ENCODE measurements around the gene BRSK2.

DNA sequence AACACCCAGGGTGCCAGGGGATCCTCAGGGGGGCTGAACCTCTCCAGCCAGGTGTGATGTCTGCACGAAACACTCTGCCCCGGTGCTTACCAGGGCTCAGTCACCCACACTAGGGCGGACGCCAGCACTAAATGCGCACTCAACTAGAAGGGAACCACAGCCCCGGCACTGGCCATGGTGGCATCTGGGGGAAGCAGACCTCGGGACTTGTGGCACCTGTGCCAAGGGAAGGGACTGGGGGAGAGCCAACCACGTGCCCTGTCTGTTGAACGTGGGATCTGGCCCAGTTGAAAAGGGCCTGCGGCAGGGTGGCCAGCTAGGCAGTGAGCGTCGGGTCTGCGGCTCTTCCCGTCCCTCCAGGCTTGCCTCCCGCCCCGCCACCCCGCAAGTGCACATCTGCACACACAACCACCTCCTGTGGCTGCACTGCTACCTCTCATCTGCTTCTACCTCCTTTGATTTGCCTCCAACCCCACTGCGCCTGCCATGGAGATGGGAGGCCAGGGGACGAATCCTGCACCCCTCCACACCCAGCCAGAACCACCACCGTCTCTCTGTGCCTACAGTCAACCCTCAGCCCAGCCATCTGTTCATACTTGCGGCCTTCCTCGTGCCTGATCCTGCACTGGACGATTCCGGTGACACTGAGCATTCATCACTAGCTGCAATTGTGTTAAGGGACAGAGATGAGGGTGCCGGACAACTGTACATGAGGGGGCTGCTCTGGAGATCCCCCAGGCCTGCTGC is 111.9 kb downstream of the BRSK2 start:
- TF ChIP-seq, protein P1, sequence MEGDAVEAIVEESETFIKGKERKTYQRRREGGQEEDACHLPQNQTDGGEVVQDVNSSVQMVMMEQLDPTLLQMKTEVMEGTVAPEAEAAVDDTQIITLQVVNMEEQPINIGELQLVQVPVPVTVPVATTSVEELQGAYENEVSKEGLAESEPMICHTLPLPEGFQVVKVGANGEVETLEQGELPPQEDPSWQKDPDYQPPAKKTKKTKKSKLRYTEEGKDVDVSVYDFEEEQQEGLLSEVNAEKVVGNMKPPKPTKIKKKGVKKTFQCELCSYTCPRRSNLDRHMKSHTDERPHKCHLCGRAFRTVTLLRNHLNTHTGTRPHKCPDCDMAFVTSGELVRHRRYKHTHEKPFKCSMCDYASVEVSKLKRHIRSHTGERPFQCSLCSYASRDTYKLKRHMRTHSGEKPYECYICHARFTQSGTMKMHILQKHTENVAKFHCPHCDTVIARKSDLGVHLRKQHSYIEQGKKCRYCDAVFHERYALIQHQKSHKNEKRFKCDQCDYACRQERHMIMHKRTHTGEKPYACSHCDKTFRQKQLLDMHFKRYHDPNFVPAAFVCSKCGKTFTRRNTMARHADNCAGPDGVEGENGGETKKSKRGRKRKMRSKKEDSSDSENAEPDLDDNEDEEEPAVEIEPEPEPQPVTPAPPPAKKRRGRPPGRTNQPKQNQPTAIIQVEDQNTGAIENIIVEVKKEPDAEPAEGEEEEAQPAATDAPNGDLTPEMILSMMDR (IDR thresholded peaks at IDR 0.05), result no peak
- no peak for TF ChIP-seq POLR2A (IDR thresholded peaks at IDR 0.05)
